Cerebellar nuclear complex (tissue), 1 donor: ENCODE data around the gene KCNK17.

ENCODE experiments used
- DNase-seq, 2 experiments: peaks; one replicate each; lab custom pipeline; 2025; lab: John Stamatoyannopoulos, UW

Gene KCNK17, protein sequence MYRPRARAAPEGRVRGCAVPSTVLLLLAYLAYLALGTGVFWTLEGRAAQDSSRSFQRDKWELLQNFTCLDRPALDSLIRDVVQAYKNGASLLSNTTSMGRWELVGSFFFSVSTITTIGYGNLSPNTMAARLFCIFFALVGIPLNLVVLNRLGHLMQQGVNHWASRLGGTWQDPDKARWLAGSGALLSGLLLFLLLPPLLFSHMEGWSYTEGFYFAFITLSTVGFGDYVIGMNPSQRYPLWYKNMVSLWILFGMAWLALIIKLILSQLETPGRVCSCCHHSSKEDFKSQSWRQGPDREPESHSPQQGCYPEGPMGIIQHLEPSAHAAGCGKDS

GRCh38 chr6:39314273-39314795 lies at the start of gene KCNK17:
KCNK17 (minus strand) TSS chr6:39314419; CDS start chr6:39314320, 99 bp downstream.
- no peak for DNase-seq

- DNase-seq, result no peak
Observed at GRCh38 chr6:39363280-39363679, 49.1 kb upstream of the KCNK17 start.

DNA sequence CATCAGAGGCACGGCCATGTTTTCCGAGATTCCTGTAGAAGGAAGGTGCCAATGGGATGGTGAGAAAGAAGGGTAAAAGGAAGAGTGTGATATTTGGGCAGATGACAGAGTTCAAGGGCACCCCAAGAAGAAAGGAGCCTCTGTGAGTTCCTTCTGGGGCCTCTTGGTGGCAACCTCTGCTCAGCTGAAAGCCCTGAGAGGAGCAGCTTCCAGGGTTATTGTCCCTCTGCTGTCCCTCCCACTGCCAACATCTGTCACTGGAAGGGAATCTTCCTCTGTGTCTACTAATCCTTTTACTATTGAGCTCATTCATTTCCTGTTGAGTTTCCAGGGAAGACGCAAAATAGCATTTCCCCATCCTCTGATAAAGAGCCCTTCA lies 48.3 kb upstream of the KCNK17 start:
- no peak for DNase-seq

GRCh38 chr6:39361657-39362486 lies 47.7 kb upstream of the KCNK17 start:
- no peak for DNase-seq

DNA sequence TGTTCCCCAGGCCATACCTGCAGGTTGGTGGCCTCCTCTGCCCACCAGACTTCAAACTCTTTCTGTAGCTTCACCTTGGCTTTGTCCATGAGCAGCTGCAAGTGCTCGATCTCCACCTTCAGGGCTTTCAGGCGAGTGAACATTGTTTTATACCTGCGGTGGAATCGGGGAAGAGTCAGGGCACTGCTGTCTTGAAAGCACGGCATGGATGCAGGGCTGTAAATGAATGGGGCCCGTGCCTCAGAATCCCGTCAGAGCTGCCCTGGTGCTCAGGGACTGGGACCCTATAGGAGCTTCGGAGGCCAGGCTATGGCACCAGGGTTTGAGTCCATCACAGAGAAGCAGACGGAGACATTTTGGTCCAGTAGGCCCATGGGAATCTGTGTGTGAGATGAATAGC lies 46.2 kb upstream of the KCNK17 start:
- no peak for DNase-seq

DNA sequence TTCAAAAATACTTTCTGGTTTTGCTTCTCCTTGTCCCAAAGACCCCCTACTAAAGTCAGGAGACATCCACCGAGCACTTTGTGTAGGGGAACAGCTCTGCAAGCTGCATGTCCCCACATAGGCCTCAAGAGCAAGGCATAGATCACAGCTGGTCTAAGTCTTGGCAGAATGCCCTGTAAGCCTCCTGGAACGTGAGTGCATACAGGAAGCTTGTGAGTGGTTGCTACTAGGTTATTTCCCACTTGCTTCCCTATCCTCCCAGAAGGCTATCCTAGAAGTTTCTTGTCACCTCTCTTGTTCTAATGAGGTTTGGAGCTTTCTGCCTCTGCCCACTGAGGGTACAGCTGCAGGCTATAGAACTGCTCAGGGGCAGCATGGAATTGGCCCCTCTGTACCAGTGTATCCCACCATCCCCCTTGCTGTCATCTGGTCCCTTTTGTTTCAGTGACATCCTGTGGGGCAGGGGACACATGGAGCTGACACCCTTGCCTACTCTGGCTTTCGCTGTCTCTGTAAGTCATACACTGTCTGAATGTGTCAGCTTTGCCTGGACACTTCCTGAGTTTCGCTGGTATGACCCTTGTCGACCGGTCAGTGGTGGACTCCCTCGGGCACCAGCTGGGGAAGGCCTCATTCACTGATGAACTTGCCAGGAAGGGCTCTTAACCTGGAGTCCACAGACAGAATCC lies 43.9 kb upstream of the KCNK17 start:
- no peak for DNase-seq

GRCh38 chr6:39353698-39354315 lies 39.6 kb upstream of the KCNK17 start:
- DNase-seq, result no peak

DNA sequence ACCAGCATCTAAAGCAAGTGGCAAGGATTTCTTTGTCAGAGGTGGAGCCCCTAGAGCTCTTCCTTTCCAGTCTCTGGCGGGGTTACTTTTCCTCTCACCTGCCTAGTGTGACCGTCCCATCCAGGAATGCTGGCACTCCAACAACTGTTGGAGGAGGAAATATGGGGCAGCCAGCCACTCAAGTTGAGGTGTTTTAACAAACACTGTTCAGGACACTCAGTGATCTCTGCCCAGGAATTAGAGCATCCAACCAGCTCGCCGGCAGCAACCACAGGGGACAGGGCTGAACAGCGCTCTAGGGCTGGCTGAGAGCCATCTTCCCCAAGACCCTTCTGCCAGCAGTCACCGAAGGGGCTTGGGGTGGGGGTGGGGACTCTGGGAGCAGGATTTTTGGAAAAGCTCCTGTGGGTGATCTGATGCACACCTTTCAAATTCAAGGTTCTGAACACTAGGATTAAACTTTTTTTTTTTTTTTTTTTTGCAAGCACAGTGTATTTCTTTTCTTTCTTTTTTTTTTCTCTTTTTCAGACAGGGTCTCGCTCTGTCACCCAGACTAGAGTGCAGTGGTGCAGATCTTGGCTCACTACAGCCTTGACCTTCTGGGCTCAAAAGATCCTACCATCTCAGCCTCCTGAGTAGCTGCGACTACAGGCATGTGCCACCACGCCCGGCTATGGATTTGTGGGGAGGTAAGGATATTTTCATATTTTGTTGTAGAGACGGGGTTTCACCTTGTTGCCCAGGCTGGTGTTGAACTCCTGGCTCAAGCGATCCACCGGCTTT lies 36.7 kb upstream of the KCNK17 start:
- no peak for DNase-seq

- no peak for DNase-seq
Observed at GRCh38 chr6:39348740-39349139, 34.5 kb upstream of the KCNK17 start.

DNA sequence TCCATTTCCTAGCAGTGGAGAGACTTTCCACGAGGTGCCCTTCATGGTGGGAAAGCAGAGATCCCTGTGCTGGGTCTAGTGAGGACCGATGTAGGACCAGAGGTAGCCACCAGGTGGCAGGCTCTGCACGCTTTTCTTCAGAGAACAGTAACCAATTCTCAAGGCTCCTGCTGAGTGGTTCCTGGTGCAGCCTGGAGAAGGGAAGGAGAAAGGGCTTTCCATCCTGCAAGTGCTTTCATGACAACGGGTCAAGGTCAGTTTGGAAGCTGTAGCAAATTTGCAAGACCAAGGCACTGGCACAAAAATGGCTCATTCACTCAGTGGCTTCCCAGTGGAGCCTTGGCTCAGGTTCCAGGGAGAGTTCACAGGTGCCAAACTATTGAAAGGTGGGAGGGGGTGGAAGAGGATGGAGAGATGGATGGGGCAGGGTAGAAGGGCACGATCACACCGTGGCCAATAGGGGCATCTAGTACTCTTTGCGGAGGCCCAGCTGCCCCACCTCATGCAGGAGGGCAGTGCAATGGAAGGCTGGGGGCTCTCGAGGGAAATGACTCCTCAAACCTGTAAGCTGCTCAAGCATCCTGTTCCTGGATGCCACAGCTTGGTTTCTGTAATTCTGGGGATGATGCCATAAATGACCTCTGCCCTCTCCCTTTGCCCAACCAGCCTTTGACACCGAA lies 33.8 kb upstream of the KCNK17 start:
- no peak for DNase-seq

DNA sequence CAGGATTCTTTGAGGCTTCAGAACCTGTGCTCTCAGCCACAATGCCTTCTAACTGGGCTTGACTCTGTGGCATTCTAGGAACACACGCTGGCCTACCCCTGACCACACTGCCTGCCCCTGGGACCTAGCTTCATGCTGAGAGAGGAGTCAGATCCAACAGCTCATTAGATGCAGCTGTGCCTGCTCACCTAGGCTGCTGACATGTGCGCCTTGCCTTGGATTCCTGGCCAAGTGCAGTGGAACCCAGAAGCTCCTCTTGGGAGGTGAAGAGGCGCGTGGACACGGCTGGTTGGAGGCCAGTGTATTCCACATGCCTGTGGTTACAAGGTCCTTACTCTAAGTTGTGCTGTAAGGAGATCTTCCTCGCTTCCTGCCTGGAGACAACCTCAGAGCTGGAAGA lies 33.0 kb upstream of the KCNK17 start:
- no peak for DNase-seq

GRCh38 chr6:39344821-39345280 lies 30.6 kb upstream of the KCNK17 start:
- DNase-seq, result no peak

DNA sequence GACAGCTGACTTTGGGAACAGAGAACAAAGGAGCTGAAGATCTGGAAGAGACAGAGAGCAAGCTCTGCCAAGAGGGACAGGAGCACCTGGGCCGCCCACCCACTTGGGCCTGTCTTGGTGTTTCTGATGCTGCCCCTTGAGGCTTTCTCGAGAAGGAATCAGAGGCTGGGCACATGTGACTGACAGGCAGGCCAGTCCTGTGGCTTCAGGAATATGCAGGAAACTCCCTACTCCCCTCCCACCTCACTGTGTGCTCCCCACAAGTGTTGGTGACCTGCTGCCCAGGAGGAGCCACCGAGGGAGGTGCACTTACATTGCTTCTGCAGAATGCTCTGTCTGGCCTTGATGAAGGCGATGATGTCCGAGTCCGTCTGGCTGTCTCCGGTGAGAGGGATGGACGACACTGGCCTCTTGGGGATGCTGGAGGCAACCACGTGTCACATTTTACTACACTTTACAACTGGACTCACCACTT lies 29.2 kb upstream of the KCNK17 start:
- DNase-seq, result no peak

DNA sequence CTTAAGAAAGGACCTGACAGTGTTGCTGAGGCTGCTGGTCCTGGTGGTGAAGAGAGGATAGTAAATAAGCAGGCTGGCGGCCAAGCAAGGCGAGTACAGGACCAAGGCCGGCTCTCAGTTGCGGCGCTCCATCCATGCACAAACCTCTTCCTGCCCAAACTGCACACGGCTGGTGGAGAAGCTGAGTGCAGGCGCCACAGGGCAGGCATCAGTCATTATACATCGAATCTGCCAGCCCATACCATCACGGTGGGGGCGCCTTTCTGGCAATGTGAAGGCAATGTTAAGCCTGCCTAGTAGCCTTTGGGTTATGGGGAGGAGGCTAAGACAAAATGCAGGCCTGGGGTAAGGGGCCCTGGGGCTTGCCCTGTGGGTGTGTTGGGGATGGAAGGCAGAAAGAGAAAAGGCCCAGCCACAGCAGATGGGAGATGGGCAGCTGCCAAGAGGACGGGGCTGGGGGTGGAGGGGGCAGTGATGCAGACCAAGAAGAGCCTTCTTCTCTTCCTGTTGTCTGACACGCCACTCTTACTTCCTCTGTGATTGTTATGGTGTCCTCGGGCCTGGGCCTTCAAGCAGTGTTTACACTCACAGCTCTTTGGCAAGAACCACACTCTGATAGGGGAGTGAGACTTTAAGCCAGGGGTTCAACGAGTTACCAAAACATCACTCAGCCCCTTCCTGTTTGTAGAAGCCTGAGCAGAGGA lies 28.6 kb upstream of the KCNK17 start:
- no peak for DNase-seq

GRCh38 chr6:39341937-39342336 lies 27.7 kb upstream of the KCNK17 start:
- no peak for DNase-seq

GRCh38 chr6:39341352-39341751 lies 27.1 kb upstream of the KCNK17 start:
- DNase-seq, result no peak

- no peak for DNase-seq
Observed at GRCh38 chr6:39339868-39340550, 25.8 kb upstream of the KCNK17 start.

- DNase-seq, result no peak
Observed at GRCh38 chr6:39339096-39339867, 25.1 kb upstream of the KCNK17 start.
